SU-DHL-6 (cell line): ENCODE data around the gene FAM240A.

ENCODE experiments used
- H2AFZ ChIP-seq: fragments of 200-600 bp; sonication (generic); 2 replicates; pipeline ENCODE4 v1.6.1; 2014; ENCODE audit warnings: low read depth, mild to moderate bottlenecking, moderate library complexity, mixed read lengths, antibody characterized with exemption, low read length; ENCODE audit not compliant: severe bottlenecking
- H3F3A ChIP-seq: fragments of 200-600 bp; shearing (Covaris generic); 2 replicates; pipeline ENCODE4 v1.6.0; 2016; ENCODE audit warnings: antibody characterized with exemption, mild to moderate bottlenecking; ENCODE audit not compliant: insufficient read depth
- H3K27ac ChIP-seq: fragments of 200-600 bp; sonication (generic); 2 replicates; pipeline ENCODE4 v1.5.1; 2016; ENCODE audit warnings: low read depth, mild to moderate bottlenecking, low read length, moderate library complexity, mixed read lengths
- H3K27me3 ChIP-seq: fragments of 200-600 bp; sonication (generic), shearing (Covaris generic); 2 replicates; pipeline ENCODE4 v1.6.0; 2014; ENCODE audit warnings: mild to moderate bottlenecking, low read length
- H3K36me3 ChIP-seq: fragments of 200-600 bp; sonication (generic); 2 replicates; pipeline ENCODE4 v1.6.1; 2014; ENCODE audit warnings: mild to moderate bottlenecking, low read length, mixed read lengths
- H3K4me2 ChIP-seq: fragments of 300-600, 200-600 bp; shearing (Covaris generic), sonication (generic); 2 replicates; pipeline ENCODE4 v1.6.0; 2014; ENCODE audit warnings: low read length, low read depth, mild to moderate bottlenecking; ENCODE audit not compliant: poor library complexity, severe bottlenecking
- H3K4me3 ChIP-seq: fragments of 200-600 bp; sonication (generic); 2 replicates; pipeline ENCODE4 v1.5.1; 2014; ENCODE audit warnings: antibody characterized with exemption, low read length, mild to moderate bottlenecking, mixed read lengths; ENCODE audit not compliant: insufficient read depth, poor library complexity, severe bottlenecking
- H3K79me2 ChIP-seq: fragments of 200-600 bp; sonication (generic); 2 replicates; pipeline ENCODE4 v1.6.1; 2014; ENCODE audit warnings: mild to moderate bottlenecking, low read length, moderate library complexity; ENCODE audit not compliant: insufficient read depth
- H3K9ac ChIP-seq: fragments of 200-600 bp; sonication (generic); 2 replicates; pipeline ENCODE4 v1.7.0; 2014; ENCODE audit warnings: mild to moderate bottlenecking, low read length
- H3K9me2 ChIP-seq: fragments of 200-600 bp; sonication (generic); replicated peaks from 2 replicates; pipeline ENCODE4 v1.6.1; 2014; ENCODE audit warnings: low read length; ENCODE audit not compliant: insufficient read depth
- H3K9me3 ChIP-seq: fragments of 200-600 bp; sonication (generic); 2 replicates; pipeline ENCODE4 v1.6.1; 2014; ENCODE audit warnings: low read length, mixed read lengths; ENCODE audit not compliant: insufficient read depth
- H4K20me1 ChIP-seq: fragments of 200-600 bp; sonication (generic); 2 replicates; pipeline ENCODE4 v1.6.1; 2014; ENCODE audit warnings: low read depth, mild to moderate bottlenecking, antibody characterized with exemption, low read length, moderate library complexity, mixed read lengths
- EZH2phosphoT487 ChIP-seq: fragments of 200-600 bp; sonication (generic), shearing (Covaris generic); conservative IDR thresholded peaks from 2 replicates; pipeline ENCODE4 v1.6.1; 2018; ENCODE audit warnings: mild to moderate bottlenecking, antibody characterized with exemption, low read length, moderate library complexity, mixed read lengths
- TF ChIP-seq, protein P1 (sequence below): fragments of 200-600 bp; sonication (generic); IDR thresholded peaks from one replicate; pipeline ENCODE4 v1.5.1; 2017; ENCODE audit warnings: antibody characterized with exemption, mild to moderate bottlenecking, low read length, moderate library complexity; ENCODE audit not compliant: insufficient read depth, poor library complexity, severe bottlenecking

Gene FAM240A

DNA sequence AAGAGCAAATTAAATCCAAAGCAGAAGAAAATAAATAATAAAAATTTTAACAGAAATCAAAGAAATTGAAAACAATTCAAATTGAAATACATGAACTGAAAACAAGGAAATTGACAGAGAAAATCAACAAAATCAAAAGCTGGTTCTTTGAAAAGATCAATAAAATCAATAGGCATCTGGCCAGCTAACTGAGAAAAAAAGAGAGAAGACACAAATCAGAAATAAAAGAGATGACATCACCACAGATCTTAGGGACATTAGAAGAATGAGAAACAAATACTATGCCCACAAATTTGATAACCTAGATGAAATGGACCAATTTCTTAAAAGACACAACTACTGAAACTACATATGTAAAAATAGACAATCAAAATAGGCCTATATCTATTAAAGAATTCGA lies 38.8 kb downstream of the FAM240A start:
- no peaks in the 10 kb centered on the region for H3K36me3 ChIP-seq
- no peaks in the 10 kb centered on the region for H3K79me2 ChIP-seq
- H3K27me3 ChIP-seq = no peaks in the 10 kb centered on the region
- no peak overlapping the region for H3K27ac ChIP-seq
- no peaks in the 10 kb centered on the region for H3F3A ChIP-seq
- TF ChIP-seq, protein P1, sequence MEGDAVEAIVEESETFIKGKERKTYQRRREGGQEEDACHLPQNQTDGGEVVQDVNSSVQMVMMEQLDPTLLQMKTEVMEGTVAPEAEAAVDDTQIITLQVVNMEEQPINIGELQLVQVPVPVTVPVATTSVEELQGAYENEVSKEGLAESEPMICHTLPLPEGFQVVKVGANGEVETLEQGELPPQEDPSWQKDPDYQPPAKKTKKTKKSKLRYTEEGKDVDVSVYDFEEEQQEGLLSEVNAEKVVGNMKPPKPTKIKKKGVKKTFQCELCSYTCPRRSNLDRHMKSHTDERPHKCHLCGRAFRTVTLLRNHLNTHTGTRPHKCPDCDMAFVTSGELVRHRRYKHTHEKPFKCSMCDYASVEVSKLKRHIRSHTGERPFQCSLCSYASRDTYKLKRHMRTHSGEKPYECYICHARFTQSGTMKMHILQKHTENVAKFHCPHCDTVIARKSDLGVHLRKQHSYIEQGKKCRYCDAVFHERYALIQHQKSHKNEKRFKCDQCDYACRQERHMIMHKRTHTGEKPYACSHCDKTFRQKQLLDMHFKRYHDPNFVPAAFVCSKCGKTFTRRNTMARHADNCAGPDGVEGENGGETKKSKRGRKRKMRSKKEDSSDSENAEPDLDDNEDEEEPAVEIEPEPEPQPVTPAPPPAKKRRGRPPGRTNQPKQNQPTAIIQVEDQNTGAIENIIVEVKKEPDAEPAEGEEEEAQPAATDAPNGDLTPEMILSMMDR = no peak
- no peak for TF ChIP-seq EZH2phosphoT487
- no peaks in the 10 kb centered on the region for H4K20me1 ChIP-seq
- peaks cover 8% of the 10 kb centered on the region; the same call in 1 of the 2 replicates for H3K9me3 ChIP-seq
- no peak overlapping the region for H2AFZ ChIP-seq
- H3K4me3 ChIP-seq = no peak overlapping the region
- H3K9ac ChIP-seq = no peak overlapping the region
- H3K4me2 ChIP-seq = no peak overlapping the region
- no peaks in the 10 kb centered on the region for H3K9me2 ChIP-seq

DNA sequence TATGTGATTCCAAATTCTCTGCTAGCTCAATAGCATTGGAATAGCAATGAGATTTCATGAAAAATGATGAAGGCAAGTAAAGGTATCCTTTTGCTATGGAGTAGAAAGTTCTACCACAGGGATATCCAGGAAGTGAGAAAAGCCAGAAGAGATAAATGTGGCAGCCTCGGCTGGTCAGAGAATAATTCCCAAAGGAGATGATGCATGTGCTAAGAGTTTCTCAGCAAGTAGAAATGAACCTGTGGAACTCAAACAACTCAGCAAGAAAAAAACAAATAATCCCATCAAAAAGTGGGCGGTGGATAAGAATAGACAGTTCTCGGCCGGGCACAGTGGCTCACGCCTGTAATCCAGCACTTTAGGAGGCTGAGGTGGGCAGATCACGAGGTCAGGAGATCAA lies 42.9 kb downstream of the FAM240A start:
- Histone ChIP-seq H3K4me3 (no peak overlapping the region), H3K27me3 (no peaks in the 10 kb centered on the region), H3K9me3 (peaks cover 8% of the 10 kb centered on the region; the same call in 1 of the 2 replicates), H3K79me2 (no peaks in the 10 kb centered on the region), H3K36me3 (no peaks in the 10 kb centered on the region), H3K27ac (no peak overlapping the region), H3K9ac (no peak overlapping the region), H3K9me2 (no peaks in the 10 kb centered on the region), H4K20me1 (no peaks in the 10 kb centered on the region), H3F3A (no peaks in the 10 kb centered on the region), H3K4me2 (no peak overlapping the region), H2AFZ (no peak overlapping the region)
- TF ChIP-seq EZH2phosphoT487 = no peak
- TF ChIP-seq, protein P1 = no peak

DNA sequence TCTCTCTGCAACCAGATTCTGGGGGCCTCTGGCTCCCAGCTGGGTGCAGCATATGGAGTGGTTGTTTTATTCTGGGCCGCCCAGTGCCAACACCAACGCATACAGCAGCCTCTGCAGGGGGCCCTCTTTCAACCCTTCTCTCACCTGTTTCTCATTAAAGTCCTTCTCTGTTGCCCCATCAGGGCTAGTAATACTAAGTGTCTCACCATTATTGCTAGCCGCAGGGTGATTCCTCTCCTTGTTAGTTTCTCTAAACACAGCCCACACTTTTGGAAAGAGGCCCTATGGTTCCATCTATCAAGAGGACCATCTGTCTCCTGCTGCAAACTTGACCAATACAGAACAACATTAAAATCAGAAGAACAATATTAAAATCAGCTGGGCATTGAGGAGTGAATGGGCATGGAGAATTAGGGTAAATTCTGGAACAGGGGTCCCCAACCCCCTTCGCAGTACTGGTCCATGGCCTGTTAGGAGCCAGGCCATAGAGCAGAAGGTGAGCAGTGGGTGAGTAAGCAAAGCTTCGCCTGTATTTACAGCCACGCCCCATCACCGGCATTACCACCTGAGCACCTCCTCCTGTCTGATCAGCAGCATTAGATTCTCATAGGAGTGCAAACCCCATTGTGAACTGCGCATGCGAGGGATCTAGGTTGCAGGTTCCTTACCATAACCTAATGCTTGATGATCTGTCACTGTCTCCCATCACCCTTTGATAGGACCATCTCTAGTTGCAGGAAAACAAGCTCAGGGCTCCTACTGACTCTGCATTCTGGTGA lies 44.6 kb downstream of the FAM240A start:
- no peaks in the 10 kb centered on the region for H3K79me2 ChIP-seq
- no peaks in the 10 kb centered on the region for H3K9me2 ChIP-seq
- H3K27me3 ChIP-seq = no peaks in the 10 kb centered on the region
- no peaks in the 10 kb centered on the region for H4K20me1 ChIP-seq
- no peak overlapping the region for H3K9ac ChIP-seq
- H3K9me3 ChIP-seq = peaks cover 3% of the 10 kb centered on the region; the same call in 1 of the 2 replicates
- TF ChIP-seq EZH2phosphoT487 = no peak
- TF ChIP-seq, protein P1 = no peak
- H3K4me3 ChIP-seq = no peak overlapping the region
- no peak overlapping the region for H2AFZ ChIP-seq
- H3F3A ChIP-seq = no peaks in the 10 kb centered on the region
- no peak overlapping the region for H3K27ac ChIP-seq
- no peaks in the 10 kb centered on the region for H3K36me3 ChIP-seq
- H3K4me2 ChIP-seq = no peak overlapping the region
